ENCODE measurements around the gene INTS13.

GRCh38 chr12:26929590-26929989, 8.2 kb downstream of the INTS13 start:
- no peak for TF ChIP-seq CHD1 (IDR thresholded peaks at IDR 0.05; ENCODE audit: low read depth, low read length)
- TF ChIP-seq MAFK (IDR thresholded peaks at IDR 0.05; ENCODE audit: low read depth, low read length) = no peak
- TF ChIP-seq CTCF (conservative IDR thresholded peaks at IDR 0.05; ENCODE audit: low read depth, low read length) = no peak
- no peak for TF ChIP-seq RAD21 (IDR thresholded peaks at IDR 0.05; ENCODE audit: low read length)
- TF ChIP-seq POLR2A (IDR thresholded peaks at IDR 0.05; ENCODE audit: low read depth, low read length) = no peak
- no peak for TF ChIP-seq USF2 (IDR thresholded peaks at IDR 0.05; ENCODE audit: low read depth, low read length)
- TF ChIP-seq RFX5 (IDR thresholded peaks at IDR 0.05; ENCODE audit: low read depth, low read length) = no peak
- TF ChIP-seq CEBPB (IDR thresholded peaks at IDR 0.05; ENCODE audit: low read depth, low read length) = no peak

Data from IMR-90 (cell line).